CD4-positive, alpha-beta T cell treated with Interleukin-6 for 4 hours (primary cell): ENCODE measurements around the gene ERMN.
"Not testable (repeated sequence)": the region's sequence is repeated elsewhere in the genome, so short reads cannot be mapped to it uniquely, and the experiment has no call there.

Source experiments
- DNase-seq: peaks from one replicate; pipeline ENCODE4 v3.0.0-alpha.2; 2020; ENCODE audit warnings: mixed read lengths

The ERMN gene

GRCh38 chr2:157290525-157290924 lies 35.1 kb downstream of the ERMN start:
- no peak for DNase-seq

- no peak for DNase-seq
Observed at GRCh38 chr2:157287160-157287559, 38.5 kb downstream of the ERMN start.

GRCh38 chr2:157283468-157283867 lies 42.2 kb downstream of the ERMN start:
- DNase-seq, result no peak

GRCh38 chr2:157281316-157281715 lies 44.3 kb downstream of the ERMN start:
- no peak for DNase-seq

- DNase-seq, result not testable (repeated sequence)
Observed at GRCh38 chr2:157279311-157279710, 46.3 kb downstream of the ERMN start.

- DNase-seq, result no peak
Observed at GRCh38 chr2:157271590-157272203, 53.9 kb downstream of the ERMN start.

GRCh38 chr2:157269922-157270321 lies 55.7 kb downstream of the ERMN start:
- no peak for DNase-seq

GRCh38 chr2:157269060-157269459 lies 56.6 kb downstream of the ERMN start:
- DNase-seq, result no peak
